Astrocyte (in vitro differentiated cells and primary cell): ENCODE measurements around the gene RNF152. TPM values are rescaled to one million over a fixed set of nuclear protein-coding genes. Genes with fewer than 3 reads are reported as not detected.
A peak's percentile ranks its signal among the peaks of the same experiment; 100 is the strongest.

ENCODE experiments used
- DNase-seq: peaks from one replicate; pipeline ENCODE4 v3.0.0-alpha.2; 2010; ENCODE audit warnings: low read depth
- FAIRE-seq: peaks from 2 replicates; lab custom pipeline; 2011; peaks lifted over from hg19 to GRCh38; lab: Jason Lieb, UNC
- H2AFZ ChIP-seq: 2 replicates; pipeline ENCODE4 v1.6.0; 2012; ENCODE audit warnings: low read depth, low read length, inconsistent platforms
- H3K27ac ChIP-seq: 2 replicates; pipeline ENCODE4 v1.5.1; 2011; ENCODE audit warnings: low read depth, low read length, inconsistent platforms
- H3K27me3 ChIP-seq: 2 replicates; pipeline ENCODE4 v1.6.0; 2011; ENCODE audit warnings: low read length, inconsistent platforms; ENCODE audit not compliant: insufficient read depth
- H3K36me3 ChIP-seq: 2 replicates; pipeline ENCODE4 v1.5.1; 2011; ENCODE audit warnings: low read length, inconsistent platforms; ENCODE audit not compliant: insufficient read depth
- H3K4me1 ChIP-seq: 2 replicates; pipeline ENCODE4 v1.5.1; 2011; ENCODE audit warnings: low read length, inconsistent platforms; ENCODE audit not compliant: insufficient read depth
- H3K4me2 ChIP-seq: 2 replicates; pipeline ENCODE4 v1.6.0; 2012; ENCODE audit warnings: low read length, inconsistent platforms
- H3K4me3 ChIP-seq: 2 replicates; pipeline ENCODE4 v1.5.1; 2011; ENCODE audit warnings: low read depth, mild to moderate bottlenecking, low read length, inconsistent platforms; ENCODE audit not compliant: insufficient read depth
- H3K79me2 ChIP-seq: 2 replicates; pipeline ENCODE4 v1.6.0; 2012; ENCODE audit warnings: mild to moderate bottlenecking, low read length, inconsistent platforms; ENCODE audit not compliant: insufficient read depth
- H3K9ac ChIP-seq: 2 replicates; pipeline ENCODE4 v1.6.0; 2012; ENCODE audit warnings: mild to moderate bottlenecking, low read length, inconsistent platforms
- H3K9me3 ChIP-seq: 2 replicates; pipeline ENCODE4 v1.5.1; 2012; ENCODE audit warnings: low read depth, mild to moderate bottlenecking, low read length, inconsistent platforms; ENCODE audit not compliant: insufficient read depth
- H4K20me1 ChIP-seq: 2 replicates; pipeline ENCODE4 v1.6.0; 2012; ENCODE audit warnings: low read length, inconsistent platforms; ENCODE audit not compliant: insufficient read depth
- H3K27ac Mint-ChIP-seq: one replicate; pipeline ENCODE4 v1.8.0; 2021; ENCODE audit warnings: mild to moderate bottlenecking, mixed read lengths; ENCODE audit not compliant: unreplicated experiment
- H3K27me3 Mint-ChIP-seq: one replicate; pipeline ENCODE4 v1.8.0; 2021; ENCODE audit warnings: low read depth, mixed read lengths; ENCODE audit not compliant: unreplicated experiment
- H3K36me3 Mint-ChIP-seq: one replicate; pipeline ENCODE4 v1.8.0; 2021; ENCODE audit warnings: low read depth, mixed read lengths; ENCODE audit not compliant: unreplicated experiment
- H3K4me1 Mint-ChIP-seq: one replicate; pipeline ENCODE4 v1.8.0; 2021; ENCODE audit warnings: low read depth, mixed read lengths; ENCODE audit not compliant: unreplicated experiment
- H3K4me3 Mint-ChIP-seq: one replicate; pipeline ENCODE4 v1.8.0; 2021; ENCODE audit warnings: mild to moderate bottlenecking, moderate library complexity, mixed read lengths; ENCODE audit not compliant: unreplicated experiment
- H3K9me3 Mint-ChIP-seq: one replicate; pipeline ENCODE4 v1.8.0; 2021; ENCODE audit warnings: mild to moderate bottlenecking, mixed read lengths; ENCODE audit not compliant: unreplicated experiment
- EZH2 ChIP-seq: IDR thresholded peaks from 2 replicates; pipeline ENCODE4 v1.6.1; 2012; ENCODE audit warnings: mild to moderate bottlenecking, low read length, inconsistent platforms; ENCODE audit not compliant: insufficient read depth
- total RNA-seq: library from RNA; stranded (reverse); gene quantifications from 2 replicates; pipeline ENCODE4 v1.2.1, GENCODE V29; 2021
- TF ChIP-seq, protein P1 (sequence below): IDR thresholded peaks from 2 replicates; pipeline ENCODE4 v1.5.1; 2011; ENCODE audit warnings: low read depth, mild to moderate bottlenecking, inconsistent platforms, low read length, moderate library complexity; ENCODE audit not compliant: insufficient read depth

Gene RNF152
- total RNA-seq, 1 donor from 2014 or later: 68.7 TPM

DNA sequence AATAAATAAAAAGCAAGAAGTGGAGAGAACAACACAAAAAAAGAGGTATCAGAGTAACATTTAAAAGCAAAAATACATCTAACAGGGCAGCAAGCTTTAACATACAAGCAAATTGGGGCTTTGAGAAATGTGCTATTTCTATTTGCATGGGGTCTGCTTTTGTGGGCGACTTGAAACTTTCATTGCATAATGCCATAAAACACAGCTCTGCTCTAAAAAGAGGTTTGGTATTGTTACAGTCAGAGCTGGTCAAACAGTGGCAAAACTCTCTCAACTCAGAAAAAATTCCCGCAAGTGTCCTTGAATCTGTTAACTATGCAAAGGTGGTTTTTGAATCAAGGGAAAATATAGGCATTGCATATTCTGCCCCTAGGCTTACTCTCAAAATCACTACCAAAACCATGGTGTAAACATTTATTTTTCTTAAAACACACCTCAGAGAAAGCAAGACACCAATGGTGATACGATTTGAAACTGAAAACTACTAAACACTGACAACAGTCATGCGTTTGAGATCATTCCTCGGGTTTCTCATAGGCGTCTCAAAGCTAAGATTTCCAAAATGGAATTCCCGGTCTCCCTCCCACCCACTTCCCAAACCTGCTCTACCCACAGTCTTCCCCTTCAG is 45.5 kb downstream of the RNF152 start:
- Histone ChIP-seq H3K36me3 (no peaks in the 10 kb centered on the region), H2AFZ (no peak overlapping the region), H3K9me3 (no peaks in the 10 kb centered on the region), H3K4me2 (no peak overlapping the region), H3K79me2 (peaks cover 71% of the 10 kb centered on the region), H3K4me3 (no peak overlapping the region), H3K27me3 (no peaks in the 10 kb centered on the region), H3K4me1 (peaks cover 9% of the 10 kb centered on the region), H4K20me1 (peaks cover 52% of the 10 kb centered on the region), H3K27ac (no peak overlapping the region), H3K9ac (no peak overlapping the region)
- no peak for DNase-seq
- Mint-ChIP-seq H3K27ac (no peak overlapping the region), H3K4me3 (no peak overlapping the region), H3K4me1 (peaks cover 17% of the 10 kb centered on the region), H3K27me3 (no peaks in the 10 kb centered on the region), H3K36me3 (peaks cover 26% of the 10 kb centered on the region), H3K9me3 (no peaks in the 10 kb centered on the region)
- TF ChIP-seq, protein P1, sequence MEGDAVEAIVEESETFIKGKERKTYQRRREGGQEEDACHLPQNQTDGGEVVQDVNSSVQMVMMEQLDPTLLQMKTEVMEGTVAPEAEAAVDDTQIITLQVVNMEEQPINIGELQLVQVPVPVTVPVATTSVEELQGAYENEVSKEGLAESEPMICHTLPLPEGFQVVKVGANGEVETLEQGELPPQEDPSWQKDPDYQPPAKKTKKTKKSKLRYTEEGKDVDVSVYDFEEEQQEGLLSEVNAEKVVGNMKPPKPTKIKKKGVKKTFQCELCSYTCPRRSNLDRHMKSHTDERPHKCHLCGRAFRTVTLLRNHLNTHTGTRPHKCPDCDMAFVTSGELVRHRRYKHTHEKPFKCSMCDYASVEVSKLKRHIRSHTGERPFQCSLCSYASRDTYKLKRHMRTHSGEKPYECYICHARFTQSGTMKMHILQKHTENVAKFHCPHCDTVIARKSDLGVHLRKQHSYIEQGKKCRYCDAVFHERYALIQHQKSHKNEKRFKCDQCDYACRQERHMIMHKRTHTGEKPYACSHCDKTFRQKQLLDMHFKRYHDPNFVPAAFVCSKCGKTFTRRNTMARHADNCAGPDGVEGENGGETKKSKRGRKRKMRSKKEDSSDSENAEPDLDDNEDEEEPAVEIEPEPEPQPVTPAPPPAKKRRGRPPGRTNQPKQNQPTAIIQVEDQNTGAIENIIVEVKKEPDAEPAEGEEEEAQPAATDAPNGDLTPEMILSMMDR: no peak
- no peak for TF ChIP-seq EZH2
- FAIRE-seq: peak; percentile 41

DNA sequence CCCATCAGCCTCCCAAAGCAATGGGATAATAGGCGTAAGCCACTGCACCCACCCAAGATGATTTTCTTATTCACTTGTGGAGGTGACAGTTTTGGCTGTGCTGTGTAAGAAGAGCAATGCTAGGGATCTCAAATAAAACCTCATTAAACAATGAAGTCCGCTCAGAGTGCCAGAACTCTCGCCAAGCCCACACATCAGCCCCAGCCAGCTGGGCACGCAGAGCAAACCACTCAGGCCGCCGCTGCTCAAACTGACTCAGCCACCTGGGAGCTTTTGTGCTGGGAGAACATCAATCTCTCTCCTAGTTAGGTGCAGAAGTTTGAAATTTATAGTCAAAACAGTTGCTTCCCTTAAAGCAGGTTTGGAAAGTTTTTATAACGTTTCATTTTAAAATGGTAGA is 47.6 kb downstream of the RNF152 start:
- Mint-ChIP-seq H3K4me3 (no peak overlapping the region), H3K27me3 (no peaks in the 10 kb centered on the region), H3K27ac (no peak overlapping the region), H3K4me1 (peaks cover 27% of the 10 kb centered on the region), H3K36me3 (peaks cover 24% of the 10 kb centered on the region), H3K9me3 (no peaks in the 10 kb centered on the region)
- H2AFZ ChIP-seq: no peak overlapping the region
- H3K9me3 ChIP-seq: no peaks in the 10 kb centered on the region
- FAIRE-seq (no peak), DNase-seq (peak; percentile 33)
- H3K4me2 ChIP-seq: no peak overlapping the region
- no peaks in the 10 kb centered on the region for H3K36me3 ChIP-seq
- no peaks in the 10 kb centered on the region for H3K4me1 ChIP-seq
- H3K27me3 ChIP-seq: no peaks in the 10 kb centered on the region
- TF ChIP-seq, protein P1: no peak
- TF ChIP-seq EZH2: no peak
- H3K4me3 ChIP-seq: no peak overlapping the region
- H3K9ac ChIP-seq: no peak overlapping the region
- peaks cover 66% of the 10 kb centered on the region for H4K20me1 ChIP-seq
- peaks cover 82% of the 10 kb centered on the region for H3K79me2 ChIP-seq
- H3K27ac ChIP-seq: no peak overlapping the region

DNA sequence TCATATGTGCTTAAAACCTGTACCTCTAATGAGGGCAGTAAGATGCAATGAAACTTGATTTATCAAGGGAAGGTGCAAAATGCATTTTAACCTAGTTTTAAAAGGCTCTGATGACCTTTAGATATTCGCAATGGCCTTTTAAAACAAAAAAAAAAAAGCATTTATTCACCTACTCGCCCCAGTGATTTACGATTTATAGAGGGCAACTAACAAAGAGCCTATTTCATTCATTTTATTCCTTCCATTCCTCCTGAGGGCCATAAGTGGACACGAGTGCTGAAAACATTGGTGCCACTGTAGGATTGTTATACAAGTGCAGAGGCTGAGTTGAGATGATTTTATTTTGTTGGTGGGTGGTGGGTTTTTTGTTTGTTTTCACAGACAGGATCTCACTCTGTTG is 48.1 kb downstream of the RNF152 start:
- Histone ChIP-seq H3K4me1 (no peaks in the 10 kb centered on the region), H3K9me3 (no peaks in the 10 kb centered on the region), H4K20me1 (peaks cover 69% of the 10 kb centered on the region), H3K27me3 (no peaks in the 10 kb centered on the region), H2AFZ (no peak overlapping the region), H3K36me3 (no peaks in the 10 kb centered on the region), H3K27ac (no peak overlapping the region), H3K4me2 (no peak overlapping the region), H3K4me3 (no peak overlapping the region), H3K79me2 (peaks cover 83% of the 10 kb centered on the region), H3K9ac (no peak overlapping the region)
- TF ChIP-seq EZH2: no peak
- TF ChIP-seq, protein P1: no peak
- no peaks in the 10 kb centered on the region for H3K27me3 Mint-ChIP-seq
- peaks cover 25% of the 10 kb centered on the region for H3K36me3 Mint-ChIP-seq
- DNase-seq (no peak), FAIRE-seq (no peak)
- H3K27ac Mint-ChIP-seq: no peak overlapping the region
- peaks cover 29% of the 10 kb centered on the region for H3K4me1 Mint-ChIP-seq
- H3K4me3 Mint-ChIP-seq: no peak overlapping the region
- no peaks in the 10 kb centered on the region for H3K9me3 Mint-ChIP-seq
